ENCODE data around the gene HNRNPUL1.

Gene HNRNPUL1

GRCh38 chr19:41355035-41355434, 90.9 kb downstream of the HNRNPUL1 start:
- no peak for DNase-seq

DNA sequence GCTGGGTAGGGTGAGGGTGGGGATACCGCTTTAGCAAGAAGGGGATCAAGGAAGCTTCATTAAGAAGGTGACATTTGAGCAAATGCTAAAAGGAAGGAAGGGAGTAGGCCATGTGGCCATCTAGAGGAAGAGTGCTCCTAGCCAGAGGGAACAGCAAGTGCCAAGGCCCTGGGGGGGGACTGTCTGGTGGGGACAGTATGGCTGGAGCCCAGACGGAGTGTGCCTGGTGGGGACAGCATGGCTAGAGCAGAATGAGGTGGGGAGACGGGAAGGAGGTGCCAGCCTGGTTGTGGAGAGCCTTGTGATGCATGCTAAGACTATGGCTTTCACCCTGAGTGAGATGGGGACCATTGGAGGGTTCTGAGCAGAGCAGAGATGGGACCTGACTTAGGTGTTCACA, 91.6 kb downstream of the HNRNPUL1 start:
- DNase-seq, result no peak

- no peak for DNase-seq
Observed at GRCh38 chr19:41356984-41357739, 93.0 kb downstream of the HNRNPUL1 start.
